NCI-H345 treated with DMSO at 0.1 percent for 48 hours (cell line): ENCODE data around the gene TEX52.

Experiments used
- DNase-seq: peaks from one replicate; lab custom pipeline; 2025; ENCODE audit not compliant: unreplicated experiment; lab: John Stamatoyannopoulos, UW

TEX52 gene

GRCh38 chr12:2801044-2801783 lies 55.6 kb downstream of the TEX52 start:
- no peak for DNase-seq

GRCh38 chr12:2800046-2800570 lies 56.7 kb downstream of the TEX52 start:
- no peak for DNase-seq
